ENCODE results near the gene RPP30. TPM values are rescaled to one million over a fixed set of nuclear protein-coding genes. Genes with fewer than 3 reads are reported as not detected.

The RPP30 gene
- total RNA-seq, 1 donor from 2014 or later, result 24.7 TPM

DNA sequence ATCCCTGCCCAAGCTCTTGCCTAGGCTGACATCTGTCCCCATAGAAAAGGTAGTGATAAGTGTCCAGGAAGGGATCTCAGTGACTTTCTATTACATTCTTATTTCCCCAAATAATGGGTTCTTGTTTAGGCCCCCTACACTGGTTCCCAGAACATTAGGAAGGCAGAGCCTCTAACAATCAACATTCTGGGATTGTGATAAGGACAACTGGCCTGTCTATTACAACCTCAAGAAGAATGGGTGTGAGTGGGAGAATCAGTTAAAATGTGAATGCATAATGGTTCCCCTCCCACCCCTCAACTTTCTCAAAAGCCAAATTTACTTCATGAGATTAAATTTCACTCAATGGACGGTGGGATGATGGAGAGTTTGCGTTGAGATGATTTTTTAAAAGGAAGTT is 55.5 kb downstream of the RPP30 start:
- Mint-ChIP-seq H3K9me3 (ENCODE audit: low read depth) (peaks cover 2% of the 10 kb centered on the region), H3K27me3 (ENCODE audit: low read depth) (no peaks in the 10 kb centered on the region), H3K27ac (ENCODE audit: unreplicated experiment) (no peak overlapping the region), H3K36me3 (ENCODE audit: low read depth) (no peaks in the 10 kb centered on the region), H3K4me3 (ENCODE audit: unreplicated experiment) (no peak overlapping the region), H3K4me1 (ENCODE audit: low read depth) (peaks cover 71% of the 10 kb centered on the region)
- no peak for DNase-seq (ENCODE audit: low spot score)
- TF ChIP-seq, protein P1, sequence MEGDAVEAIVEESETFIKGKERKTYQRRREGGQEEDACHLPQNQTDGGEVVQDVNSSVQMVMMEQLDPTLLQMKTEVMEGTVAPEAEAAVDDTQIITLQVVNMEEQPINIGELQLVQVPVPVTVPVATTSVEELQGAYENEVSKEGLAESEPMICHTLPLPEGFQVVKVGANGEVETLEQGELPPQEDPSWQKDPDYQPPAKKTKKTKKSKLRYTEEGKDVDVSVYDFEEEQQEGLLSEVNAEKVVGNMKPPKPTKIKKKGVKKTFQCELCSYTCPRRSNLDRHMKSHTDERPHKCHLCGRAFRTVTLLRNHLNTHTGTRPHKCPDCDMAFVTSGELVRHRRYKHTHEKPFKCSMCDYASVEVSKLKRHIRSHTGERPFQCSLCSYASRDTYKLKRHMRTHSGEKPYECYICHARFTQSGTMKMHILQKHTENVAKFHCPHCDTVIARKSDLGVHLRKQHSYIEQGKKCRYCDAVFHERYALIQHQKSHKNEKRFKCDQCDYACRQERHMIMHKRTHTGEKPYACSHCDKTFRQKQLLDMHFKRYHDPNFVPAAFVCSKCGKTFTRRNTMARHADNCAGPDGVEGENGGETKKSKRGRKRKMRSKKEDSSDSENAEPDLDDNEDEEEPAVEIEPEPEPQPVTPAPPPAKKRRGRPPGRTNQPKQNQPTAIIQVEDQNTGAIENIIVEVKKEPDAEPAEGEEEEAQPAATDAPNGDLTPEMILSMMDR (IDR thresholded peaks at IDR 0.05), result no peak

DNA sequence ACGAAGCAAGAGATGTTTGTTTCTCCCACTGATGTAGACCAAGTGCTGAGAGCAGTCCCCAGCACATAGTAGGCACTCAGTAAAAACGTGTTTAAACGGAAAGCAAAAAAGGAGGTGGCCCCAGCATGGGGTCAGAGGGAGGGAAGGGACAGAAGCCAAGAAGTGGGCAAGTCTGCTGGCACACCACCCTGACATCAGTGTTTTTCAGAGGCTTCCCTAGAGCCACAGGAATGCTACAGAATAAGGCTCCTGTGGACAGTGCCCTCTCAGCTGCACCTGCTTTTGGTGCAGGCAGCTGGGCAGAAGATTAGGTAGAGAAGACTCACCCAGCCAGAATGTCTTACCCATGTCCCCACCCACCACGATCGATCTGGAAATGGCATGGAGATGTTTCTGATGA is 57.4 kb downstream of the RPP30 start:
- H3K27ac Mint-ChIP-seq (ENCODE audit: unreplicated experiment), result peak overlapping the region; percentile 96
- H3K36me3 Mint-ChIP-seq (ENCODE audit: low read depth), result no peaks in the 10 kb centered on the region
- H3K9me3 Mint-ChIP-seq (ENCODE audit: low read depth), result no peaks in the 10 kb centered on the region
- DNase-seq (ENCODE audit: low spot score), result no peak
- TF ChIP-seq, protein P1 (IDR thresholded peaks at IDR 0.05), result no peak
- no peaks in the 10 kb centered on the region for H3K27me3 Mint-ChIP-seq (ENCODE audit: low read depth)
- H3K4me3 Mint-ChIP-seq (ENCODE audit: unreplicated experiment), result no peak overlapping the region
- H3K4me1 Mint-ChIP-seq (ENCODE audit: low read depth), result peaks cover 72% of the 10 kb centered on the region

DNA sequence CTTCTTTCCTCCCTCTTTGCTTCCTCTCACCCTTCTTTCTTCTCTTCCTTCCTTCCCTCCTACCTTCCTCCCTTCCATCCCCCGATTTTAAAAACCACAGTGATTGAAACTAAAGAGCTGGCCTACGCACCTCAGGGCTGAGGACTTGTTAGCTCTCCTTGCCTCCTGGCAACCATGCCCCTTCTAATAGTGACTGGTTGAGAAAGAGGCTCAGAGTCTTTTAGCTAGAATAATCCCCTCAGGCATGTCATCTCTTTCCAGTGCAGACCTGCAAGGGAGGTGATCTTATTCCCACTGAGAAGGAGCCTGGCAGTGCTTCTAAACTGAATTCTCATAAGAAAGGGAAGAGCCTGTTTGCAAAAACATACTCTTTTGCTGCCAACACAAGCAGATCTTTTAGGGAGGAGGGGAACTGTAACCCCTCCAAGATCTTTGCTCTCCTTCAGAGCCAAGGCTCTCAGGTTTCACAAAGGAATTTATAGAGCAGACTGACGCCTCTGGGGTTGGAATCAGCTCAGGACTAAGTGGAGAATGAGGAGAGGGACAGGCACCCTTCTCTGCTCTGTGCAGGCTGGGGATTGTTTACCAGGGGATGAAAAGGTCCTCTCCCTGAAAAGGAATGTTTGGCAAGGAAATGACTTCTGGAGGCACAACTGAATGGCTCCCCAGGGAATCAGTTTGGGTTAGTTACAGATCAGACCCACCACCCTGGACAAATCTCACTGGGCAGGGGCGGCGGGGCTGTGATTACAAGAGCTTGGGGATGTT is 58.5 kb downstream of the RPP30 start:
- H3K4me3 Mint-ChIP-seq (ENCODE audit: unreplicated experiment), result peak overlapping the region; percentile 53
- TF ChIP-seq, protein P1 (IDR thresholded peaks at IDR 0.05), result no peak
- H3K27ac Mint-ChIP-seq (ENCODE audit: unreplicated experiment), result peak overlapping the region; percentile 96
- H3K27me3 Mint-ChIP-seq (ENCODE audit: low read depth), result no peaks in the 10 kb centered on the region
- H3K4me1 Mint-ChIP-seq (ENCODE audit: low read depth), result peaks cover 75% of the 10 kb centered on the region
- DNase-seq (ENCODE audit: low spot score), result no peak
- H3K36me3 Mint-ChIP-seq (ENCODE audit: low read depth), result no peaks in the 10 kb centered on the region
- H3K9me3 Mint-ChIP-seq (ENCODE audit: low read depth), result no peaks in the 10 kb centered on the region

DNA sequence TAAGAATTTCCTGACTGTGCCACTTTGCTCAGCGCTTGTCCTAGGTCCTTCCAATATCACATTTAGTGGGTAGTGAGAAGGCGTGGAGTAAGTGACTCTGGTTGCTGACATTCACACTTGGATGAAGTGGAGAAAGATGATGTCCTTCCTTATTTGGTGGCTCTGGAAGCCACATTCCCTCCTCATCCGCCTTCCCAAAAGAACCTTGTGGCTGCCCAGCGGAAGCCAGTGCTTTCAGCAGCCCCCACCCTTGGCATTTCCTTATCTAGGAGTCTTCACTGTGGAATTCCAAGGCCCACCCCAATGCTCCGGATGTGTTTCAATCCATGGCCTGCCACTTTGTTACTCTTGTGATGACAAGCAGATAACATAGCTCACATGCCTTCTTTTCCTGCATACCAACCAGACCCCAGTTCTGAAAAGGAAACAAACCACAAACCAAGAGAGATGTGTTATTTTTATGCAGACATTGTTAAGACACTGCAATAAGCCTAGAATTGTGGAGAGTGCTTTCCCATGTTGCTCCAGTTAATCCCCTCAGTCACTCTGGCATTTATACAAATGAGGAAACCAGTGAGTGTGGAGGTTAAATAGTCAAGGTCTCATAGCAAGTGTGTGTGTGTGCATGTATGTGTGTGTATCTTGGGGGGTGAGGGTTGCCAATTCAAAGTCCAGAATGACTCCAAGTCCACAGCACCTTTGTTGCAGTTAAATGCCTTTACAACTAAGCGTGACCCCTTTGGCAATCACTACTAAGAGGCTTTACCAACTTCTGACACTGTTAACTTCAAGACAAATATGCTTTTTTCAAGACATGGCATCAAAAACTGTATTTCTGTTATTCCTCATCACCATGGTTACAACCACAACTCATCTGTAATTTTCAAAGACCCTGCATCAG is 59.4 kb downstream of the RPP30 start:
- TF ChIP-seq, protein P1 (IDR thresholded peaks at IDR 0.05), result no peak
- Mint-ChIP-seq H3K27me3 (ENCODE audit: low read depth) (no peaks in the 10 kb centered on the region), H3K27ac (ENCODE audit: unreplicated experiment) (peak overlapping the region; percentile 96), H3K9me3 (ENCODE audit: low read depth) (no peaks in the 10 kb centered on the region), H3K4me1 (ENCODE audit: low read depth) (peaks cover 85% of the 10 kb centered on the region), H3K4me3 (ENCODE audit: unreplicated experiment) (peak overlapping the region; percentile 10), H3K36me3 (ENCODE audit: low read depth) (no peaks in the 10 kb centered on the region)
- no peak for DNase-seq (ENCODE audit: low spot score)

DNA sequence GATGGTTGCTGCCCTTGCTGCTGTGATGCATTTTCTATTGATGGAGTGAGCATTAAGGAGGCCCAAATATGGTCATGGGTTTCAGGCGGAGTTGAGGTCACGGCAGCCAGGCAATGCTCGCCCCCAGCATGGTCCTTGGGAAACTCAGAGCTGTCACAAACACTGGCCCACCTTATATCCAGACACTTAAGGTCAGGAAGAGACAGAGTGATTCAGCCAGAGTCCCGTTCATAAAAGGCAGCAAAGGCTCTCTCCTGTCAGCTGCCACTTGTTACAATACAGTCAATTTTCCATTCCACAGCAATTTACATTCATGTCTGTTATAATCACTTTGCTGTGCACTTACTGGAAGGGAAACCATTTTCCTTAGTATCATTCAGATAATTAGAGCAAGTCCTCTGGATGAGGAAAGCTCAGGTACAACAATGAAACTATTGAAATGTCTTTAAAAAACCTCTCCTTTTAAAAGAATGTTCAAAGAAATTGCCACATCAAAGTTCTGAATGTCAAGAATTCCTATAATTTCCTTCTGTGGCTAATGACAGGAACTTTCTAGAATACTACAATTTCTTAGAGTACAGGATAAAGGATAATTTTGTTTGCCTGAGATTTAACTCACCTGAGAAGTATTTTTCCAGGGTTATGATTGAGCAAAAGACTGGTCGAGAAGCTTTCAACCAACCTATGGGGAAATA is 64.0 kb downstream of the RPP30 start:
- Mint-ChIP-seq H3K4me1 (ENCODE audit: low read depth) (peaks cover 81% of the 10 kb centered on the region), H3K36me3 (ENCODE audit: low read depth) (no peaks in the 10 kb centered on the region), H3K27ac (ENCODE audit: unreplicated experiment) (peak overlapping the region; percentile 62), H3K4me3 (ENCODE audit: unreplicated experiment) (no peak overlapping the region), H3K9me3 (ENCODE audit: low read depth) (no peaks in the 10 kb centered on the region), H3K27me3 (ENCODE audit: low read depth) (no peaks in the 10 kb centered on the region)
- no peak for DNase-seq (ENCODE audit: low spot score)
- TF ChIP-seq, protein P1 (IDR thresholded peaks at IDR 0.05), result no peak
